Hematopoietic multipotent progenitor cell treated with erythropoietin and hydrocortisone succinate and interleukin-3 and kit ligand, for 17 days (in vitro differentiated cells): ENCODE measurements around the gene DENND5B.
"Not testable (repeated sequence)": the region's sequence is repeated elsewhere in the genome, so short reads cannot be mapped to it uniquely, and the experiment has no call there.

Source experiments
- DNase-seq: peaks from one replicate; pipeline ENCODE4 v3.0.0-alpha.2; 2015; ENCODE audit warnings: low spot score

The DENND5B gene

DNA sequence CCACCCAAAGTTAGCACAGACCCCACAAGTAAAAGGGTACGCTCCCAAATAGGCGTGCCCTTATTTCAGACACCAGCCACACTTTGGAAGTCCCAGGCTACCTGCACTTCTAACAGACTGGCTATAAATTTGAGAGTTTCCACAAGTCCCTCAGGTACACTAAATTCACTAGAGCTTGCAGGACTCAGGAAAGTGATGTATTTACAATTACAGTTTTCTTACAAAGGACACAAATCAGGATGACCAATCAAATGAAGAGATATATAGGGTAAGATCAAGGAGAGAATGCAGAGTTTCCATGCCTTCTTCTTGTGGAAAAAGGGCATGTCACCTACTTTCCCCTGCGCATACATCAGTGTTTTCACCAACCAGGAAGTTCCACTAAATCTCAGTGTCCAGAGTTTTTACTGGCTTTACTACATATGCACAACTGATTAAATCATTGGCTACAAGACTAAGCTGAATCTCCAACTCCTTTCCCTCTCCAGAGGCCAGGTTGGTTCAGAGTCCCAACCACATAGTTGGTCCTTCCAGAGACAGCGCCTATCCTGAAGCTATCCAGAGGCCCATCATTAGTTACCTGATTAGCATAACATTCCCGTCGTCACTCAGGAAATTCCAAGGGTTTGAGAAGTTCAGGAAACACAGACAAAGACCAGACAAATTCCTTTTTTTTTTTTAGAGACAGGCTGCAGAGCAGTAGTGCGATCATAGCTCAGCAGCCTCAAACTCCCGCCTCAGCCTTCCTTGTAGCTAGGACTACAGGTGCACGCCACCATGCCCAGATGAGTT is 84.2 kb downstream of the DENND5B start:
- no peak for DNase-seq

DNA sequence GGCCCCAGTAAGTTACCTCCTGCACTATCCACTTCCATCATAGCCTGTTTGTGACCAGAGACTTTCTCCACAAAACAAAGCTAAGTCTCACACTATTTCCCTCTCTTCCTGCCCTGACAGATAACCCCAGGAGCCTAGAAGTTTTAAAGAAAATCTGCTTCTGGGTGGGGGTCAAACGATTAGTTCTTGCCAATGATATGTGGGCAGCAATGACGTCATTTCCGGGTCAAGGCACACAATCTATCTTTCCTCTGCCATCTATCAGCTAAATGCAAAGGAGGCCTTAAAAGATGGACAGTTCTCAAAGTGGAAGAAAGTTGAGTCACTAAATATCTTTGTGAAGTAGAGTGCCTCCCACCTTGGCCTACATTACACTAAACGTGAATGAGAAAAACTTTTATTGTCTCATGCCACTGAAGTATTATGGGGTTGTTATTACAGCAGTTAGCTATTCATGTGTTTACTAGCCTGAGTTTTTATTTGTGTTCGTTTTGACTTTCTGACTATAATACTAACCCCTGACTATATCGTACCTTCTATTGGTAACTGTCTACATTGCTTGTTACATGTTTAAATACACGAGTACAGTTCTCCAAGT is 86.2 kb downstream of the DENND5B start:
- no peak for DNase-seq

DNA sequence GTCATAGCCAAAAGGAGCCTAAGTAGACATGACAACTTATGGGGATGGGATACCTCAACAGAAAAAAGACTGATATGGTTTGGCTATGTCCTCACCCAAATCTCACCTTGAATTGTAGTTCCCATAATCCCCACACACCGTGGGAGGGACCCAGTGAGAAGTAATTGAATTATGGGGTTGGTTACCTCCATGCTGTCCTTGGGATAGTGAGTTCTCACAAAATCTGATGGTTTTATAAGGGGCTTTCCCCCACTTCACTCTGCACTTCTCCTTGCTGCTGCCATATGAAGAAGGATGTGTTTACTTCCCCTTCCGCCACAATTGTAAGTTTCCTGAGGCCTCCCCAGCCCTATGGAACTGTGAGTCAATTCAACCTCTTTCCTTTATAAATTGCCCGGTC is 89.9 kb downstream of the DENND5B start:
- DNase-seq: not testable (repeated sequence)

DNA sequence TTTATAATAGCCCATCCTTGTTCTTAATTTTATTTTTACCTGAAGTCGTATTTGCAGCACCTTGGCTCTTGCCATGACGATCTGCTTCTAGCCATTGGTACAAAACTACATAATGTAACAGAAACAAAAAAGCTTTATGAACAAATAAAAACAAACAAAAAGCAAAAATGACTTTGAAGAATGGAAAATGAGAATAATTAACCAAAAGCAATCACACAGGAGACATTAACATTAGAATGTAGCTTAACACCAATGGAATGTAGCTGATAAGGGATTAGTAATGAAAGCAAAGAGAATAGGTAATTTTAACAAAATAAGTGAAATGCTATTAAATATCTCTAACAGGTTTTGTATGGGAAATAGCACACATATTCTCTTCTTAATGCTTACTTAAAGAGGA is 91.4 kb downstream of the DENND5B start:
- no peak for DNase-seq

DNA sequence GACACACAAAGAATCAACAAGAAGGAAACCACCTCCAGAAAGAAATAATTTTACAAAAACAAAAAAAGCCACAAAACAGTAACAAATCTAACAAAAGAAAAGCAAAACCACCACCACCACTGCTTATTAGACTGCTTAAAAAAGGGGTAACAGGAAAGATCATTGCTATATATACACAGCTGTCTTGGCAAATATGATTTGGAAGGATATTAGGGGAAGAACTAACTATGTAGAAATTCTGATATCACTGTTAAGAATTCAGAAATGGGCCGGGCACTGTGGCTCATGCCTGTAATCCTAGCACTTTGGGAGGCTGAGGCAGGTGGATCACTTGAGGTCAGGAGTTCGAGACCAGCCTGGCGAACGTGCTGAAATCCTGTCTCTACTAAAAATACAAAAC is 92.5 kb downstream of the DENND5B start:
- DNase-seq: no peak

DNA sequence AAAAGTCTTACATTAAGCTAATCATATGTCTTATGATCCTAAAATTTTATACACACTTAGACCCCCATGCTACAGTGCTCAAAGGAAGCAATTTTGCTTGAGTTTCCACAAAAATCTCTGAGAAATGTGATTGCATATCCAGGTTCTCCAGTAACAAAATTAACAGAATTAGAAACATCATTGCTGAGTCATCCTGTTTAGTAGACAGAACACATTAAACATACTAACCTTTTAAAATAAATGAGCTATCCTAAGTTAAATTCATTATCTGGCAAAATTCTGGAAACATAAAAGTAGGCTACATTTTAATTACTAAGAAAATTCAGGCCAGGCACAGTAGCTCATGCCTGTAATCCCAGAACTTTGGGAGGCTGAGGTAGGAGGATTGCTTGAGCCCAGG is 94.7 kb downstream of the DENND5B start:
- no peak for DNase-seq

DNA sequence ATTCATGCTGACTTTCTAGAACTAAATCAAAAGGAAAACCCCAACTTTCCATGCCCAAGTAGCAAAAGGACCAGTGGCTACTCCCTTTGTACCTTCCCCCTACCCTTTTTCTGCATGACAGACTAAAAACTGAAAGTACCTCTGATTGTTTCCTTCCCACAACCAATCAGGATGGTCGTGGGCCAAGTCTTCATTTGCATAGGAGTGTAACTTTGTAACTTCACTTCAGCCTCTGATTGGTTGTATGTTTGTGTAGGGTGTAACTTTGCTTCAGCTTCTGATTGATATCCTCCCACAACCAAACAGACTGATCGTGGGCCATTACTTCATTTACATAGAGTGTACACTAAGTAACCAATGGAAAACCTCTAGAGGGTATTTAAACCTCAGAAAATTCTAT is 96.5 kb downstream of the DENND5B start:
- no peak for DNase-seq

DNA sequence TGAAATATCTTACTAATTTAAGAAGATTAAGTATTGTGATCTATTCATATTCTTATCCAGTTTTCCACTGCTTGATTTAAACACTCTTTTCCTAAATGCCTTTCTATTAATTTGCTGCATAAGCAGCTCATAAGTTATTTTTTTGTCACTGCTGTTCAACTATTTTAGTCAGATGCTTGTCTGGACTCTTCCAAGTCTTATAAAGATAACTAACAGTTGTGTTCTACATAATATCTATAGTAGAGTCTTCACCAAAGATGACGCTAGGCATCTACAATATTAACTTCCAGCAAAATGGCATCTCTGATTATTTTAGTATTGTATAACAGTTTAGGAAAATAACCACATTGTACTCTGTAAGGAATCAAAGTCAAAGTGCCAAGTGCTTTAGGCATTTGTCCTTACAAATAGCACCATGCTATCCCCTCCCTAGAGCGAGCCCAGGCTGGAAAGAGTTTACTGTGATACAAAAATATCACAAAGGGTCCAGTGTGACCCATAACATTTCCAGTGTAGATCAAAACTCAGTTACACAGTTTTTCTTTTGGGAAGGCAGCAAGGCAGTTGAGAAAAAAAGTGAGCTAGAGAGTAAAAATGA is 98.2 kb downstream of the DENND5B start:
- DNase-seq: no peak

DNA sequence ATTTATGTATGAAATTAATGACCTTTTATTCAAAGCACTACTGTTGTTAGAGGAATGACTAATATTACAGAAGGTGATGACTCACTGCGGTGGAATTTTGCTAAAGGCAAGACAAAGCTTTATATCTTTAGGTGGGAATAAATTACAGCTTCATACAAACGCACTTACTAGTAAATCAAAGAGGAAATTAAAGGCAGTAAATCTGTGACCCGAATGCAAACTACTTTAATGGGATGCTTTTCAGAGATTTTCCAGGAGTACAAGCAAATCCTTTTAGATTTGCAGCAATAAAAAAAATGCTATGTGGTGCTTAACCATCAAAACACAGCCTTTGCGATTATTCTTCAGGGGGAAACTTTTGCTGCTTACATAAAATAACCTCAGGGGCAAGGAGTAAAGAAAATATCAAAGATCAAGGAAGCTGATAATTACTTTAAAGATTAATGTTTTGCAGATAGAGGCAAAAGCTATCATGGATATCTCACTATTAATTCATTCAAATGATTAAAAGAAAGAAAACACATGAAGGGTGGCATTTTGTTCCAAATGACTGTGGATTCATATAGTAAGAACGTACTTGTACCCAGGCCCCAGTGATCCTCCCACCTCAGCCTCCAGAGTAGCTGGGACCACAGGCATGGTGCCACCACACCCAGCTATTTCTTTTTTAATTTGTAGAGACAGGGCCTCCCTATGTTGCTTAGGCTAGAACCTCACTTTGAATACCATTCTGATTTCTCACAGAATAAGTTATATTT is 98.9 kb downstream of the DENND5B start:
- DNase-seq: no peak

DNA sequence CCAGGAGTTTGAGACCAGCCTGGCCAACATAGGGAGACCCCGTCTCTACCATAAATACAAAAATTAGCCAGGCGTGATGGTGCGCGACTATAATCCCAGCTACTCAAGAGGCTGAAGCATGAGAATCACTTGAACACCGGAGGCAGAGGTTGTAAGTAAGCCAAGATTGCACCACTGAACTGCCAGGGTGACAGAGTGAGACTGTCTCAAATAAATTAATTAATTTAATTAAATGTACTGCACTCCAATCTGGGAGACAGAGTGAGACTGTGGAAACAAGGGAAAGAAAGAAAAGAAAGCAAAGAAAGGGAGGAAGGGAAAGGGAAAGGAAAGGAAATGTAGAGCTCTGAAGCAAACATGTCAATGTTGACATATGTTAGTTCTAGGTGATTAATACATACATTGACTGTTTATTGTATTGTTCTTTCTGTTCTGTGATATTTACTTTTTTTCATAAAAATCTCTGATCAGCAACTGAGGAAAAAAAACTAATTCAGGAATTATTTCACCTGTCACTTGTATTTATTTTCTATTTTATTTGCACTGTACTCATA is 99.6 kb downstream of the DENND5B start:
- no peak for DNase-seq

DNA sequence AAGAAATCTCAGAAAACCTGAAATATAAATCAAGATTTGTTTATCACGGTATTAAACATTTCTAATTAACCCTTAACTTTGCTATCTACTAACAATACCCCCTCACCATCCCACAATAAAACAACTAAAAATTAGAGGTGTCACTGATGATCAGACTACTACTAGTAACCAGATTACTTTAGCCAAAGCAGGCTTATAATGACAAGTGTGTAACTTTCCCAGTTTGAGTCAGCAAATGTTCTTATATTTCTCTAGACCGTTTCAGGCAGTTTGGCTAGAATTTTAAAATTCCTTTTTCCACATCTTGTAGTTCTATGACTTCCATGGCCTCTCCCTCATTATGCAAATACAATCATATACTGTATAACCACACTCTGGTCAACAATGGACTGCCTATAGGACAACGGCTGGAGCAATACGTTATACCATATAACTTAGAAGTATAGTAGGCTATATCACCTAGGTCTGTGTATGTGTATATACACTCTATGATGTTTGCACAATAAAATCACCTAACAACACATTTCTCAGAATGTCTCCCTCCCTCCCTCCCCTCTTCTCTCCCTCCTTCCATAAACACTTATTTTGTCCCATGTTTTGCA is 102.1 kb downstream of the DENND5B start:
- DNase-seq: no peak

DNA sequence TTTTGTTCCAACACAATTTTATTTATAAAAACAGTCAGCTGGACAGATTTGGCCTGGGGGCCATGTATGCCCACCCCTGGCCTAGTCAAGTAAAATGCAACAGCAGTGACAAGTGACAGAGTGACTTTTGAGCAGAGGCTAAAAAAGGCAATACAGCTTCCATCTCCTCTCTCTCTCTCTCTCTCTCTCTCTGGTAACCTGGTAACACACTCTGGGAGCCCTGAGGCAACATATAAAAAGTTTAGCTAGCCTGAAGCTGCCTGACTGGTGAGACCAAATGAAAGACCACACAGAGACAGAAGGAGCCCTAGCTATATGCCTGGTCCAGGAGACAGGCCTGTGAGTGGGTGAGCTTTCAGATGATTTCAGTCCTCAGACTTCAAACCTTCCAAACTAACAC is 105.4 kb downstream of the DENND5B start:
- no peak for DNase-seq

DNA sequence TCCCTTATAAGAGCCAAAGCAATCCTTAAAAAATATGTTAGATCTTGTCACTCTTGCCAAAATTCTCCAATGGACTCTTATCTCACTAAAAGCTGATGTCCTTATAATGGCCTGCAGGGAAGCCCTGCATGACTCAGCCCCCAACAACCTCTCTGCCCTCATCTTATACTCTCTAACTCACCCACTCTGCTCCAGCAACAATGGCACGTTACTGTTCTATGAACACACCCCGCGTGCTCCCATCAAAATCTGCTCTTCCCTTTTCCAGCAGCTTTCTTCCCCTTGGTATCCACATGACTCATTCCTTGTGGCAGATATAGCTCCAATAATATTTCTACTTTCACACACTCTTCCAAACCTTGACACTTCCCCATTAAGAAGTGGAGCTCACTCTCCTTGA is 108.1 kb downstream of the DENND5B start:
- no peak for DNase-seq

DNA sequence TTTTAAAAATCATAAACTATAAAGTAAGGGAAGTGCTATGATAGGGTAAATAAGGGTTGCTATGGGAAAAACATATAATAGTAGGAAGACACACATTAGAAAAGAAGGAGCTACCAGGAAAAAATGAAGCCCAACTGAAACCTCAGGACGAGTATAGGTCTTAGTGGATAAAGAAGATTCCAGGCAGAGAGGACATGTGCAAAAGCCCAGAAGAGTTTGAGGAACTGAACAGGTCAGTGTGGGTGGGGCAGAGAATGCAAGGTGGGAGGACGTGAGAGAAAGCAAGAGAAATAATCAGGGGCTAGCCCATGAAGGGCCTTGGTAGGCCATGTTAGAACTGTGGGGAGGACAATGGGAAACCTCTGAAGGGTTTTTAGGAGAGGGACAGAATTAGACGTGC is 109.5 kb downstream of the DENND5B start:
- no peak for DNase-seq

DNA sequence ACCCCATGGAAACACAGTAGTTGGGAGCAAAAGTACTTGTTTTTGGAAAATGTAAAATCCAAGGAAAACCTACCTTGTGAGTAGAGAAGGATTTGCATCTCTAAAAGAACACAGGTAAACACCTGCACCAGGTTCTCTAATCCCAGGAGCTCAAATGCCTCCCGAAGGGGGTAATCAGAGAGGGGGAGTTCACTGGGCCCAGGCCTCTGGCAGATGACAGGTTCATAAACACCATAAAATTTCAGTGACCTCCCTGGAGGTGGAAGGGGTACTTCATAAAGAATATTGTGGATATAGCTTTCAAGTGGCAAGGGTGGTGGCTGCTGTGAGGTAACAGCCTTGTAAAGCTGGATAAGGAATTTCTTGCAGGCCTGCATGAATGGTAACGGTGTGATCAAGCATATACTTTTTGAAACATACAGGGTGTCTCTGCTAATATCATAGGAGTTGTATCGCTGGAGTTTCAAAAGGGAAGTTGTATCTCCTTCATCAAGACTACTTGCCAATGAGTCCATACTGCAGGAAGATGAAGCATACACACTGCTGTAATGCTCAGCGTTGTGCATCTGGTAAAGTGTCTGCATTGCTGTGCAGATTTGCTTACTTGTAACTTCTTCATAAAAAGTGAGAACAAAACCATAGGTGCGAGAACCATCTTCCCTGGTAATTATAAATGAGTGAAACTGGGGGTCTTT is 111.3 kb downstream of the DENND5B start:
- no peak for DNase-seq

DNA sequence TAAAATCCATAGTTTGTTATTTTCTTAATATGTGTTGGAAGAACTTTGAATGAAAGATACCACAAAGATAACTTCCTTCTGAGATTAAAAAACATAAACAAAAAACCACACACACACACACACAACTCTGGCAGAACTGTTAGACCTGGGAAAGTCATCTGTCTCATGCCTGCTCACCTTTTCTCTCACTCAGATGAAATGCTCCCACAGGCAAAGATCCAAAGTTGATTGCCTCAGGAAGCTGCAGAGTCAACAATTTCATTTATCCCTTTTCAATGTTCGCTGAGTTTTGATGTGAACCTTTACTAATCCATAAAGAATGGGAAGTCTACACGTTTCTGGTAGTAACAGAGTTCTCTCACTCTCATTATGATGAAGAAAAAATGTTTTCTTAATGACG is 112.0 kb downstream of the DENND5B start:
- no peak for DNase-seq

DNA sequence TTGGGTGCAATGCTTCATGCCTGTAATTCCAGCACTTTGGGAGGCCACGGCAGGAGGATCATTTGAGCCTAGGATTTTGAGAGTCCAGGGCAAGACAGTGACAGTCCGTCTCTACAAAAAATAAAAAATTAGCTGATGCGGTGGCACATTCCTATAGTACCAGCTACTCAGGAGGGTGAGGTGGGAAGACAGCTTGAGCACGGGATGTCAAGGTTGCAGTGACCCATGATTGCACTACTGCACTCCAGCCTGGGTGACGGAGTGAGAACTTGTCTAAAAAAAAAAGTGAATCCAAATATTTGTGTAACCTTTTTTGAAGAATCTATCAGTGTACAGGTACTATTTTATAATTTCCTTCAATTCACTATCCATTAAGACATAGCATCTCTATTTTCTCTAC is 112.5 kb downstream of the DENND5B start:
- no peak for DNase-seq

DNA sequence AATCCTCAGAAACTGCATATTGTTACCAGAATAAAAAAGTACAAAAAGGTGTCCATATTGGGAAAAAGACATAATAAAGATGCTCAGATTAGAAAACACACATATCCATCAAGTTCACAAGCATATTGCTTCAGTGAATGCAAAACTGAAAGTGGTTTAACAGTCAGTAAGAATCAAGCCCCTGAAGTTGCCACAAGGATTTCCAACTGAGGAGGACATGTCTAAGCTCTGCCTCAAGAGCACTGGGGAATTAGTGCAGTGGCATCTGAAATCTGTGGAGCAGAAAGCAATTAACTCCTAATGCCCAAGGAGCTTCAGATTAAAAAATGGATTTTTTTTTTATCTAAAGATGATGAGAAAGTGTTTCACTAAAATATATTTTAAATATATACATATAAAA is 113.2 kb downstream of the DENND5B start:
- no peak for DNase-seq

DNA sequence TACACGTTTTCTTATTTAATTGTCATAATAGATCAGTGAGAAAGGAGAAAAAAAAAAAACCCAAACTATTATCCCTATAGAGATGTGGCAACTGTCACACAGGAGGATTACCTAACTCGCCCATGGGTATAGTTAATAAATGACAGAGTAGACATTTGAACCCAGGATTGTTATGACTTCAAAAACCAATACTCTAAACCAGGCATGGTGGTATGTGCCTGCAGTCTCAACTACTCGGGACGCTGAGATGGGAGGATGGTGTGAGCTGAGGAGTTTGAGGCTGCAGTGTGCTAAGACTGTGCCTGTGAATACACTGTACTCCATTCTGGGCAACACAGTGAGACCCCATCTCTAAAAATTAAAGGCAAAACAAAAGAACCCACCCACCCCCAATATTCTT is 114.5 kb downstream of the DENND5B start:
- no peak for DNase-seq

DNA sequence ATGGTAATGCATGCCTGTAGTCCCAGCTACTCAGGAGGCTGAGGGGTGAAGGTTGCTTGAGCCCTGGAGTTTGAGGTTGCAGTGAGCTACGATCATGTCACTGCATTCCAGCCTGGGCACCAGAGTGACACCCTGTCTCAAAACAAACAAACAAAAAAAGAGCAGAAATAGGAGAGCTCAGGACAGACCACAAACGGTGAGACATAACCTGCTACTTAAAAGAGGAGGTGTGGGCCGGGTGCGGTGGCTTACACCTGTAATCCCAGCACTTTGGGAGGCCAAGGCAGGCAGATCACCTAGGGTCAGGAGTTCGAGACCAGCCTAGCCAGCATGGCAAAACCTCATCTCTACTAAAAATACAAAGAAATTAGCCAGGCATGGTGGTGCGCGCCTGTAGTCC is 115.3 kb downstream of the DENND5B start:
- not testable (repeated sequence) for DNase-seq

DNA sequence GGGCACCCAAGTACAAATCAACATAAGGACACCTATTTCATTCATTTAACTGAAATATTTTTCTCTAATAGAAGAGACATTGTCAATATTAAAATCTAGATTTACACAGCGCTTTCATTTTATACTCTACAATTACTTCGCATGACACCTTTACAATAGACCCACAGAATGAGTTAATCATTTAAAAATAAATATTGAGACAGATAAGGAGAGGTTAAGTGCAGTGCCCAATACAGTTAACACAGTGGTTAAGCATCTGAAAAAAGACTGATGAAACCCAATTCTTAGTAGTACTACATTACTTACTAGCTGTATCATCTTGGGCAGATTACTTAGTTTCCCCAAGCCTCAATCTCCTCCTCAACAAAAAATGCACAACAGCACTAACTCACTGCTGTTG is 116.2 kb downstream of the DENND5B start:
- no peak for DNase-seq

DNA sequence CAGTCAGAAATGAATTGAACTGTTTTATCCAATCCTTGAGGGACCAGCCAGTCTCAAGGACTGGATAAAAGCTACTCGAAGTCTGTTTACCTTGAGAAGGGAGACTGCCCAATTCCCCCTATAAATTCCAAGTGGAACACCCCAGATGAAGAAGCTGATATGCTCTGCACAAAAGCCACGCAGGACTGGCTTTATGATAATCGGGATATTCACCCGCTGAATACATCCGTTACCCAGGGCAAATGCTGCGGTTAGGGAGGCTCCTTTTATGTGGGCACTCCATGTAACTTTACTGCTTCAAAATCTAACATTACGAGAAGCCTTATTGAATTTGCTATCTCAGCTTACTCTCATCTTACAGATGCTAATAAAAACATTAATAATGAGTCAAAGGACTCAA is 119.1 kb downstream of the DENND5B start:
- DNase-seq: no peak
